Heart right ventricle (tissue), 16 donors: Measurements from ENCODE around the gene SZRD1. TPM values are rescaled to one million over a fixed set of nuclear protein-coding genes. Genes with fewer than 3 reads are reported as not detected.
A peak's percentile ranks its signal among the peaks of the same experiment; 100 is the strongest.

ENCODE experiments used
- ATAC-seq, 8 donors: fragments of 200-7000 bp; cut with Tn5 transposase; one replicate each; pipeline ENCODE4 v1.9.1; 2020; ENCODE audit warnings: mild to moderate bottlenecking in 8 of 8, moderate library complexity in 8 of 8, moderate number of reproducible peaks in 1 of 8
- DNase-seq, 2 donors: peaks; one replicate each; pipeline ENCODE4 v3.0.0-alpha.2; 2020
- H3K27ac ChIP-seq, 10 donors: fragments of 200-600 bp; sonication (generic) in 2 of 10; one replicate each; pipeline versions ENCODE4 v1.5.0 to v1.8.0; 2020 to 2022; ENCODE audit warnings: mild to moderate bottlenecking in 3 of 10
- H3K27me3 ChIP-seq, 7 donors: fragments of 200-600 bp; one replicate each; pipeline ENCODE4 v1.8.0; 2021 to 2022; ENCODE audit warnings: mild to moderate bottlenecking in 2 of 7
- H3K36me3 ChIP-seq, 9 donors: fragments of 200-600 bp; sonication (generic) in 1 of 9; one replicate each; pipeline versions ENCODE4 v1.5.0 to v1.8.0; 2020 to 2022; ENCODE audit warnings: mild to moderate bottlenecking in 2 of 9
- H3K4me1 ChIP-seq, 9 donors: fragments of 200-600 bp; sonication (generic) in 1 of 9; one replicate each; pipeline versions ENCODE4 v1.5.0 to v1.8.0; 2020 to 2022; ENCODE audit warnings: mild to moderate bottlenecking in 4 of 9
- H3K4me3 ChIP-seq, 10 donors: fragments of 200-600 bp; sonication (generic) in 2 of 10; one replicate each; pipeline versions ENCODE4 v1.5.0 to v1.8.0; 2020 to 2022; ENCODE audit warnings: mild to moderate bottlenecking in 7 of 10, moderate library complexity in 2 of 10
- H3K9me3 ChIP-seq, 11 donors: fragments of 200-600 bp in 10 of 11; sonication (generic) in 2 of 11; one replicate each; pipeline versions ENCODE4 v1.5.0 to v1.8.0; 2013 to 2022; ENCODE audit warnings: mild to moderate bottlenecking in 2 of 11, control low read depth in 1 of 11, moderate library complexity in 1 of 11
- WGBS, 2 donors: extraction: QIAGEN DNeasy Blood & Tissue Kit; methylation state at CpG; one replicate each; pipeline ENCODE4 v1.1.7; 2013; ENCODE audit warnings: inconsistent platforms in 1 of 2; 5-methylcytosine and 5-hydroxymethylcytosine counted together
- intact Hi-C, 10 donors: fragments of 100-400 bp; cut with DNase I; formaldehyde crosslinking; loops; one replicate each; pipeline versions ENCODE4 v1.11.1 to v1.14.2; 2022
- polyA plus RNA-seq, 2 donors: library from polyadenylated mRNA; stranded (reverse); fragments of 200-250 nt; gene quantifications; one replicate each; pipeline ENCODE4 v1.2.3, GENCODE V29; 2013
- total RNA-seq, 10 donors: library from RNA; stranded (reverse); fragmentation: NEBNext Ultra II Directional in 3 of 10; extraction: Animal tissue kit (Norgen Biotek cat#: 25700) in 3 of 10; gene quantifications; one replicate each; pipeline versions ENCODE4 v1.2.1 to v1.2.4, GENCODE V29; 2021 to 2023
- TF ChIP-seq, protein P1 (sequence below), 9 donors: fragments of 200-600 bp; sonication (generic) in 2 of 9; IDR thresholded peaks; one replicate each; pipeline versions ENCODE4 v1.5.0 to v1.8.0; 2021 to 2022; ENCODE audit warnings: antibody characterized with exemption in 9 of 9, mild to moderate bottlenecking in 5 of 9, moderate library complexity in 1 of 9
- donor health status: Arrhythmogenic right ventricular cardiomyopathy.
- donor health status: ischemic (EF 13 %, LVEDD 7.1; RV severe dilation, severe dysfunction).
- donor health status: healthy with polysubstance abuse.
- donor health status: DM: no; HTN: yes; CAD: no.
- donor health status: DM: no; HTN: no; CAD: no.
- donor health status: ischemic (EF 25% LVEDD 6.9; RV normal size, moderate dysfunction).
- donor health status: ischemic (EF 25% LVEDD 5.7; RV mildly dilated, moderate dysfunction).
- donor health status: healthy.
- donor health status: DM: yes; HTN: yes; CAD: no.
- donor health status: Ischemic cardiomyopathy.
- donor health status: ischemic (EF 35%, LVEDD 5.7; RV mildly dilated, moderate dysfunction).
- donor health status: nonischemic (EF 11% LVEDD 7.7; RV severe dilation, severe dysfunction).
- donor health status: DM: yes; HTN: yes; CAD: no.
- donor health status: PGD.
- donor health status: ischemic (EF 29% LVEDD 5.4; RV normal size, mild dysfunction).
- donor health status: nonischemic (EF 23%, LVEDD 6.1; RV moderate dilation, normal function).

SZRD1 gene
- total and polyA plus RNA-seq, 12 donors: 37.8 to 131 (median 102) TPM

- intact Hi-C loops: loop anchor here in 1 of 10 donors (2.0 kb wide), 1 partner anchor 60 kb away; no protein-coding TSS in a partner anchor
- TF ChIP-seq, protein P1, sequence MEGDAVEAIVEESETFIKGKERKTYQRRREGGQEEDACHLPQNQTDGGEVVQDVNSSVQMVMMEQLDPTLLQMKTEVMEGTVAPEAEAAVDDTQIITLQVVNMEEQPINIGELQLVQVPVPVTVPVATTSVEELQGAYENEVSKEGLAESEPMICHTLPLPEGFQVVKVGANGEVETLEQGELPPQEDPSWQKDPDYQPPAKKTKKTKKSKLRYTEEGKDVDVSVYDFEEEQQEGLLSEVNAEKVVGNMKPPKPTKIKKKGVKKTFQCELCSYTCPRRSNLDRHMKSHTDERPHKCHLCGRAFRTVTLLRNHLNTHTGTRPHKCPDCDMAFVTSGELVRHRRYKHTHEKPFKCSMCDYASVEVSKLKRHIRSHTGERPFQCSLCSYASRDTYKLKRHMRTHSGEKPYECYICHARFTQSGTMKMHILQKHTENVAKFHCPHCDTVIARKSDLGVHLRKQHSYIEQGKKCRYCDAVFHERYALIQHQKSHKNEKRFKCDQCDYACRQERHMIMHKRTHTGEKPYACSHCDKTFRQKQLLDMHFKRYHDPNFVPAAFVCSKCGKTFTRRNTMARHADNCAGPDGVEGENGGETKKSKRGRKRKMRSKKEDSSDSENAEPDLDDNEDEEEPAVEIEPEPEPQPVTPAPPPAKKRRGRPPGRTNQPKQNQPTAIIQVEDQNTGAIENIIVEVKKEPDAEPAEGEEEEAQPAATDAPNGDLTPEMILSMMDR (IDR thresholded peaks at IDR 0.05): no peak
- Histone ChIP-seq H3K27ac (peak overlapping the region in 4 of 10 donors; percentile 26 to 66 (median 36)), H3K36me3 (peaks cover 0 to 75% (median 18%) of the 10 kb centered on the region in 9 donors), H3K9me3 (no peaks in the 10 kb centered on the region), H3K27me3 (no peaks in the 10 kb centered on the region), H3K4me3 (no peak overlapping the region), H3K4me1 (peaks cover 10 to 41% (median 29%) of the 10 kb centered on the region in 9 donors)
- DNase-seq (no peak), ATAC-seq (no peak)
- WGBS, 2 donors: 59 to 66% methylated on average over 5 of the region's 5 CpGs
Observed at GRCh38 chr1:16397120-16397519, 30.1 kb downstream of the SZRD1 start.

DNA sequence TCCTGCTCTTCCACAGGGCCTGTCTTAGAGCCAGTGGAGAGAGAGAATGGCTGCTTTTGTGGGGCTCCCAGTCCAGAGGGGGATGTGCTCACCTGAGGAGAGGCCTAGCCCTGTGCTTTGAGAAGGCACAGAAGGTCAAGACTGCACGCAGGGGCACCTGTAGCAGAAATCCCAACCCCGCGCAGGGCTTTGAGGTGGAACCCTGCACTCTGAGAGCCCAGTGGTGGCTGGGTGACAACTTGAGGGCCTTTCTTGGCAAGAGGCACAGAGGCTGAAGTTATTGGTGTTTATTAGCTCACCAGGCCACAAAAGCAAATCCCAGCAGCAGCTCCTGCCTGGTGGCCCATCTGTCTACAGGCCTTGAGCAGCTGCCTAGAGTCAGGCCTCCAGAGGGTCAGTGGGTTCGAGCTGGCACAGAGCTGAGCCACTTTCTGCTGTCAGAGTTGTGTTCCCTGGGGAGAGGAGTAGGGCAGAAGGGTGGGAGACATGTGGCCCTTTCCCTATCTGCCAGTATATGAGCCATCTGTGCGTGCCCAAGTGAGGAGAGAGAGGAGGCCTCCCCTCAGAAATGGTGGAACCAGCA, 31.4 kb downstream of the SZRD1 start:
- ATAC-seq (no peak), DNase-seq (no peak)
- H3K27ac ChIP-seq: no peak overlapping the region
- H3K4me1 ChIP-seq: peaks cover under 1 to 27% (median 16%) of the 10 kb centered on the region in 9 donors
- H3K4me3 ChIP-seq: no peak overlapping the region
- intact Hi-C loops: no loop called here
- 91 to 95% methylated on average over 5 of the region's 5 CpGs for WGBS, 2 donors
- no peaks in the 10 kb centered on the region for H3K9me3 ChIP-seq
- TF ChIP-seq, protein P1 (IDR thresholded peaks at IDR 0.05): no peak
- no peaks in the 10 kb centered on the region for H3K27me3 ChIP-seq
- peaks cover 0 to 67% (median 18%) of the 10 kb centered on the region in 9 donors for H3K36me3 ChIP-seq

DNA sequence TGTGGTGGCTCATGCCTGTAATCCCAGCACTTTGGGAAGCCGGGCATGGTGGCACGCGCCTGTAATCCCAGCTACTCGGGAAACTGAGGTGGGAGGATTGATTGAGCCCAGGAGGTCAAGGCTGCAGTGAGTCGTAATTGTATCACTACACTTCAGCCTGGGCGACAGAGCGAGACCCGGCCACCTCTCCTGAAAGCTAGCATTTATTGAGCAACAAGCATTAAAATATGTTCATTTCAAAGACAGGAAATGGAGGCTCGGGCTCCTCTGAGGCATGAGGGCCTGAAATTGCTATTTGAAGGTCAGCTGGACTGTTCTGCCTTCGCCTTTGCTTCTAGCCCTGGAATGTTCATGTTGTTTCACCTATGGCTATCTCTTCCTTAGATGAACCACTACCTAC, 35.7 kb downstream of the SZRD1 start:
- TF ChIP-seq, protein P1 (IDR thresholded peaks at IDR 0.05): no peak
- WGBS, 2 donors: 89% methylated on average over 10 of the region's 10 CpGs
- Histone ChIP-seq H3K4me3 (no peak overlapping the region), H3K27ac (no peak overlapping the region), H3K27me3 (no peaks in the 10 kb centered on the region), H3K4me1 (no peaks in the 10 kb centered on the region), H3K36me3 (peaks cover 0 to 24% (median 0%) of the 10 kb centered on the region in 9 donors), H3K9me3 (no peaks in the 10 kb centered on the region)
- intact Hi-C loops: no loop called here
- no peak for ATAC-seq
- no peak for DNase-seq

DNA sequence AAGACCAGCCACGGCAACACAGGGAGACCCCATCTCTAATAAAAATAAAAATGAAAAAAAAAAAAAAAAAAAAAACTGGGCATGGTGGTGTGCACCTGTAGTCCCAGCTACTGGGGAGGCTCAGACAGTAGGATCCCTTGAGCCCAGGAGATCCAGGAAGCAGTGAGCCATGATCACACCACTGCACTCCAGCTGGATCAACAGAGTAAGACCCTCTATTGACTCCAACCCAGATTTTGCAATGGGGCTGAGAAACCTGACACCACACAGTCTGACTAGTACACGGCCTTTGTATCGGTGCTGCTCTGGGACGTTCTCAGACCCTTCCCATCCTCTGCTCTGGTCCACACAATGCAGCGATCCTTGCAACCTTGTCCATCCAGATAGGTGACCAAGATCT, 38.4 kb downstream of the SZRD1 start:
- Histone ChIP-seq H3K9me3 (no peaks in the 10 kb centered on the region), H3K4me3 (no peak overlapping the region), H3K36me3 (no peaks in the 10 kb centered on the region), H3K4me1 (no peaks in the 10 kb centered on the region), H3K27me3 (no peaks in the 10 kb centered on the region), H3K27ac (no peak overlapping the region)
- DNase-seq (no peak), ATAC-seq (no peak)
- 77% methylated on average over 5 of the region's 5 CpGs for WGBS, 2 donors
- intact Hi-C loops: no loop called here
- TF ChIP-seq, protein P1 (IDR thresholded peaks at IDR 0.05): no peak
